Measurements from ENCODE around the gene VPS41.

The VPS41 gene

DNA sequence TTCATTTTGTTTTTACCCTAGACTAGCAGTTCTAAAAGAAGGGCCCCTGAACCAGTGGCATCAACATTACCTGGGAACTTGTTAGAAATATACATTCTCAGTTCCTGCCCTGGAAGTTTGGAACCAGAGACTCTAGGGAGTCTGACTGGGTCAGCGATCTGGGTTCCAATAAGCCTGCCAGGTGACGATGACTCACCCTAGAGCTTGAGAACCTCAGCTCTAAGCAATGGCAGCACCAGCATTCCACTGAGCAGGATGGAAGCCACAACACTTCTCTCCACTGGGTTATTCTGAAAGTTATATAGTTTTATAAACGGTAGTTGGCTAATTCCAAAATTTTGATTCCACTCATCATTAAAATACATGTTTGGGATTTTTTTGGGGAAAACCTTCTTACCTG, 180.8 kb downstream of the VPS41 start:
- DNase-seq (ENCODE audit: low read depth in 2 of 2): no peak

DNA sequence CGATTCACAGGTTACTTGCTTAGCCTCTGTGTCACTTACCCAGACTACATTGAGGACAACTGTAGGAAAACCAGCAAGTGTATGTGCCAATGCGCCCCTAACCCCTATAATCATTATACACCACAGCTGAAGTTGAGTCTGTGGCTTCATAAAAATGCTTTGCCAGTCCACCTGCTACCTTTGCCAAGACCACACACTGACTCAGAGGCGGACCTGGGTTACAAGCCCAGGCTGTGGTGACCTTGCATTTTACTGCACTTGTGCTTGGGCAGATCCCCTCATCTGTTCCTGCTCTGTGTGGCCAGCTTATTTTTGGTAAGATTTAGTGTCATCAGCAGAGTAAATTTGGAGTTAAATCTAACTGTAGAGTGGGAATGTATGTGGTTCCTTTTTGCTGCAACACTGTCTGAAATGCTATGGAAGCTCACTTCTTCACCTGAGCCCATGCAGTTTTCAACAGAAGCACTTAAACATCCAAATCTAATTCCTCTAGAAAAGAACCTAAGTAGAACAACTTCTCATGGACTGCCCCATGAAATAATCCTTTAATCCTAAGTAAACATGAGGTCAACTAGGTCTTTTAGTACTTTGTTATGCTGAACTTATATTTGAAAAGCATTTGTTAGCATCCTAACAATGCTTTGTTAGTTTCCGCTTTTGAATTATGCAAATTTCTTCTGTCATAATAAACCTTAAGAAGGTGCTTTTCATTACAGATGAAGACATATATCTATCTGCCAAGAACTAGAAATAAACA, 181.6 kb downstream of the VPS41 start:
- DNase-seq (ENCODE audit: low read depth in 2 of 2): no peak

DNA sequence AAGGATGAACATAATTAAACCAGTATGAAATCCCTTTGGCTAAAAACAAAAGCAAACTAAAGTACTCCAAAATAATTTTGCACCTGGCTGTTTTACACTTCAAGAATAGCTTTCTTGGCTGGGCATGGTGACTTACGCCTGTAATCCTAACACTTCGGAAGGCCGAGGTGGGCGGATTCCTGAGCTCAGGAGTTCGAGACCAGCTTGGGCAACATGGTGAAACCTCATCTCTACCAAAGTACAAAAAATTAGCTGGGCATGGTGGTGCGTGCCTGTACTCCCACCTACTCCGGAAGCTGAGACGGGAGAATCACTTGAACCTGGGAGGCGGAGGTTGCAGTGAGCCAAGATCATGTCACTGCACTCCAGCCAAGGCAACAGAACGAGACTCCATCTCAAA, 185.7 kb downstream of the VPS41 start:
- no peak for DNase-seq (ENCODE audit: low read depth in 2 of 2)

DNA sequence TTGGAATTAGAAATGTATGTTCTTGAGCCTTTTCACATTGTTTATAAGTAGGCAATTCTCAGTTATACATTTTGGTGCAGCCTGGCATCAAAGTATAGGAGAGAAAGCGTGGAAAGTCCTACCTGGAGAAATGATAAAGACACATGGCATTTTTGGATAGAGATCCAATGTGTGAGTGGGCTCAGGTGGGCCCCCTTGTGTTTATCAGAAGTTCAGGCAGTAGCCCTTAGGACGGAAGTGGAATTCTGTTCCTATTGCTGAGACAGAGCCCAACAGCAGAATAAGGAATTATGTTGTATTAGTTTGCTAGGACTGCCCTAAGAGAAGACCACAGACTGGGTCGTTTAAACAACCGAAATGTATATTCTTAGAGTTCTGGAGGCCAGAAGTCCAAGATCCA, 192.6 kb downstream of the VPS41 start:
- DNase-seq (ENCODE audit: low read depth in 2 of 2): no peak

DNA sequence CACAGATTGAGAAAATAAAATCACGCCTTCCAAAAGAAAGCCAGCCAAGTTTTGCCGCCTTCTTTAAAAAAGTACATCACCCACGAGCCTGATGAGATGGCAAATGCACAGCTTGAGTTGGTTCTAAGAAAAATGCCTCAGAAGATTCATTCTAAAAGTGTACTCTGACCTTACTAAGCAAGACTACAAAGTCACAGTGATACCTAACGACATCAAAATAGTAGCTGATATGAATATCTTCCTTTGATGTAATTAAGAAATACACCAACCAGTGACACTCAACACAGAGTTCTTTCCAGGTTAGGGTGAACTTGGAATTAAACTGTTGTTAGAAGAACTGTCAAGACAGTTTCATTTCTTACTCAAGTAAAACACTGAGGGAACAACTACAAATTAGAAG, 199.9 kb downstream of the VPS41 start:
- DNase-seq (ENCODE audit: low read depth in 2 of 2): no peak

DNA sequence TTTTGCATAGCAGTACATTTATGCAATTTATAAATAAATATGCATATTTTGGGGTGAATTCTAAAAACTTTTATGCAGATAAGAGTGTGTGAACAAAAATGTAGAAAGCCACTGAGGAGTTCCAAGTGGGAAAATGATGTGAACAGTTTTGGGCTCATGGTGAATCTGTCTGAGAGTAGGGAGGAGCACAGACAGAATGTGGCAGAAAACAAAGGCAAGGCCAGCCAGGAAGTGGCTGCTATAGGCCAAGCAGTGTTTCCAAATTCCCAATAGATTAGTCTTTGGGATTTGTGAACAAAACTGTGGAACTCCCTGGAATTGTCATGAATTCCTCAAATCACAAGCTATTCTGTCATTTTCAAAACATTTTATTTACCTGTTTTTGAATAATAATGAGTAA, 204.2 kb downstream of the VPS41 start:
- no peak for DNase-seq (ENCODE audit: low read depth in 2 of 2)

DNA sequence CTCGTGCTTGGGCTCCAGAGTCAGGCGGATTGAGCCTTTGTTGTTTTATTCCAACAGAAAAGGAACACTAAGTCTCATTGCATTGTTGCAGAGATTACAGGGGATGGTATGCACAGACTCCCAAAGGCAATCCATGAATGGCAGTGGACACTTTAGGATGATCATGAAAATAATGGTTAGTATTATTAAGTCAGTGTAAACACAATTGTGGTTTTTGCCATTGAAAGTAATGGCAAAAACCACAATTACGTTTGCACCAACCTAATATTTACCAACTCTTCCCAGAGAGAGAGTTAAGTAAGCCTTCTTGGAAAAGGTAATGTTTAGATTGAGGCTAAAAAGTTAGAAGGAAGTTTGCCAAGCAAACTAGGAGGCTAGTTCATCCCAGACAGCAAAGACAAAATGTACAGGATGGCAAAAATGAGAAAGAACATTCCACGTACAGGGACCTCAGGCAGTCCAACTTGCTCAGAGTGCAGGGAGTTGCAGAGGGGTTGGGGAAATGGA, 204.9 kb downstream of the VPS41 start:
- DNase-seq (ENCODE audit: low read depth in 2 of 2): no peak

DNA sequence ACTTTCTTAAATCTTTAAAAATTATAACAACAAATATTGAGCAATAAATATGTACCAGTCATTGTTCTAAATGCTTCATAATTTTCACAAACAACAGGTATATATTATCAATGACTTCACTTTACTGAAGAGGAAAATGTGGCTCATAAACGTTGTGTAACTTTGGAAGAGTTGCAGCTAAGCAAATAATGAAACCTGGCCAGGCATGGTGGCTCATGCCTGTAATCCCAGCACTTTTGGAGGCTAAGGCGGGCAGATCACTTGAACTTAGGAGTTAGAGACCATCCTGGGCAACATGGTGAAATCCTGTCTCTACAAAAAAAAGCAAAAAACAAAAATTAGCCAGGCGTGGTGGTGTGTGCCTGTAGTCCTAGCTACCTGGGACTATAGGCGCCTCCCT, 205.9 kb downstream of the VPS41 start:
- DNase-seq (ENCODE audit: low read depth in 2 of 2): no peak

DNA sequence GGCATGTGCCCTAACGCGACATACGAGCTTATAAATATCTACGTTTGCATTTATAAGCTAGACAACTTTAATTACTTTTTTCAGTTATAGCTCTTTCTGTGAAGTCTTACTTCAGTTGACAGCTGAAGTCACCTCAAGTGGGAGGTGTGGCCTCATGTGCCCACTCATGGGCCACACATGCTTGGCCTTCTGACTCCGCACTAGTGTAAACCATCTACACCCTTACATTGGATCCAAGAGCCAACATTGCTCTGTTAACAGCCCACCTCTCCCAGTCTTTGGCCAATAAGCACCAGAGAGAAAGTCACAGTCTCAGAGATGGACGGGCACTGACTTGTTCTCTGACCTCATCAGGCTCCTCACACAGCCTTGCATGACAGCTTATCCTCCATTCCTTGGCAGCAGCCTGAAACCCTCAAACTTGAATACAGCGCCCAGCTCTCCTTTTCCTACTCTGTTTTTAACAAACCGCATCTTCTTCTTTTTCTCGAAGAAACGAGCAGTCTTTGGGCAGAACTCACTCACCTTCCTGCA, 206.9 kb downstream of the VPS41 start:
- DNase-seq (ENCODE audit: low read depth in 2 of 2): no peak

DNA sequence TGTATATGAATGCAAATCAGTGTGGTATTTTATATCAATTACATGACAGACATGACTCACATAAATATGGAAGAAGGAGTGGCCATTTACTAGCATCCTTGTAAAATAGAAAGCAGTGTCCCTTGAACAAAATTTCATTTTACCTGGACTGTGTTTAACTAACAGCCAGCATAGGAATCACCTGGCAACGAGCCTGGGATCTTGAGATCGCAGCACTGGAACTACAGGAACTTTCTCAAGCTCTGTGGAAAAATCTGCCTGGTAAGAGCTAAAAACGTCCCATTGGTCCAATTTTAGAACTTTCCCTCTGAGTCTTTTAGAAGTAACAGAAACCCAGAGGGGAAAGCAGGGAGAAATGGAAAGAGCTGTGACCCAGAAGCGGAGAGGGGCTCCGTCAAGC, 208.9 kb downstream of the VPS41 start:
- no peak for DNase-seq (ENCODE audit: low read depth in 2 of 2)

DNA sequence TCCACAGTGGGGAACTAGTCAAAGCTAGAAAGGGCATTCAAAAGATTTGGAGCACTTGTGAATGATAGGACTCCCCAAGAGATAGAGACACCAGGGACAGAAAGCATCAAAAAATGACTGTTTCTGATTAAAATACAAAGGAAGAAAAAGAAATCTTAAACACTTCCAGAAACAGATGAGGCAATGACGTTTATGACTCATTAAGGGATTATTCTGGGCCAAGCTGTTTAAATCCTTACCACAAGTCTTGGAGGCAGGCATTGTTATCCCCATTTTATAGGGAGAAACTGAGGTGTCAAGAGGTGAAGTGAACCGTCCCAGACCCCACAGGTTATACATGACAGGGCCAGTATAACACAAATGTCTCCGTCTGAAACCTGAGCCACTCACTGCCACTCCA, 209.5 kb downstream of the VPS41 start:
- DNase-seq (ENCODE audit: low read depth in 2 of 2): no peak

DNA sequence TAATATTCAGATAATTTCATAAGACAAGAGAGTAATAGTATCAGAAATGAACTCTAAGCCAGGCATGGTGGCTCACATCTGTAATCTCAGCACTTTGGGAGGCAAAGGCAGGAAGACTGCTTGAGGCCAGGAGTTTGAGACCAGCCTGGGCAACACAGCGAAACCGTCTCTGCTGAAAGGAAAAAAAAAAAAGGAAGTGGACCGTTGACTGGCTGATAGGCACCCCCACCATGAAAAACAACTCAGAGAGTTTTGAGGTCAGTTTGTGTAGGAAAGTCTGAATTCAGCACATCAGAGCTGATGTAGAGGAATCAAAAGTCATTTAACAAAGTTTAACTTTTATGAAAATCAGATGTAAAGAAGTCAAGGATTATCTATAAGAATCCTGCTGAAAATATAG, 214.7 kb downstream of the VPS41 start:
- DNase-seq (ENCODE audit: low read depth in 2 of 2): no peak

DNA sequence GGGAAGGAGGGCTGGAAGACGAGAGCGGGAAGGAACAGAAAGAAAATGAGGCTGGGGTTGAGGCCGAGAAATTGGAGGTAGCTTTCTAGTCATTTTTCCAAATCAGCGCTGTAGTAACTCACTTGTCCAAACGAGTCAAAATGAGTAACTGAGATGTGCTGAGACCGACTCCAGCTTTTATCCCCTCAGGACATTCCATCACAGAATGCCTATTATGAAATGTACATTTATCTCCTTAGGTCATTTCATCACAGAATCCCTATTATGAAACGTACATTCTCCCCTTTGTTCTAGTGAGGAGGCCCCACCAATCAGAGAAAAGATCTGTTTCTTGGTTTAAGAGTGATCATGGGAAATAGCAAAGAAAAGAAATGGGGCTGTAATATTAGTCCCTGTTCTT, 222.1 kb downstream of the VPS41 start:
- no peak for DNase-seq (ENCODE audit: low read depth in 2 of 2)

DNA sequence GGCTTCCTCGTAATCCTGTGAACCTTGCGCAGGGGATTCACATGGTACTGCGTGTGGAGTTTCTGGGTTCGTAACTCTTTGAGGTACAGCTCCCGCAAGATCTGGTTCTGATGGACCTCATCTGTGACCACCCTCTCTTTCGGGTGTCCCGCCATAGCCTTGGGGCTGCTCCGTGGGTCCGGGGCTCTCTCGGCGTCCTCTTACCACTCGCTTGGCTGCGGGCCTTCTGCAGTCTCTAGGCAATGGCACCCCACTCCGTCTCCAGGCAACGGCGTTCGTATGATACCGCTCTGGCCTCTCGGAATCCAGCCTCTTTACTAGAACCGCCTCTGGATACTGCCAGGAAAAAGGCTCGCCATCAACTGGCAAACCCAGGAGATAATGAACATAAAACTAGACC, 223.1 kb downstream of the VPS41 start:
- DNase-seq (ENCODE audit: low read depth in 2 of 2): no peak

DNA sequence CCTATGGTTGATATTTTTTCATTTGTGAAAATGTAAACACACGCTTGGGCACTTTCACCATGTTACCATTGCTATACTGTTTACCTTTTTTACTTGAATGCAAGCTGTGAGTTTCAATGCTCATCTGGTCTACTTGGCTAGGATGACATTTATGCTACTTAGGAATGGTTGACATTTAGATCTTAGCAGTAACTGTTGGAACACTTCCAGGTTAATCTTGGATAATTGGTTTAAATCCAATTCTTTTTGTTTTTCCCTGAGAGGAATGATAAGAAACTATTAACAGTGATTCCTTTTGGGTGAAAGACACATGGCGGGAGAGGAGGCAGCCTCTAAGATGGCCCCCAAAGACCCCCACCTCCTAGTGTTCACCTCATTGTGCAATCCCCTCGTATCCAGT, 226.4 kb downstream of the VPS41 start:
- no peak for DNase-seq (ENCODE audit: low read depth in 2 of 2)

DNA sequence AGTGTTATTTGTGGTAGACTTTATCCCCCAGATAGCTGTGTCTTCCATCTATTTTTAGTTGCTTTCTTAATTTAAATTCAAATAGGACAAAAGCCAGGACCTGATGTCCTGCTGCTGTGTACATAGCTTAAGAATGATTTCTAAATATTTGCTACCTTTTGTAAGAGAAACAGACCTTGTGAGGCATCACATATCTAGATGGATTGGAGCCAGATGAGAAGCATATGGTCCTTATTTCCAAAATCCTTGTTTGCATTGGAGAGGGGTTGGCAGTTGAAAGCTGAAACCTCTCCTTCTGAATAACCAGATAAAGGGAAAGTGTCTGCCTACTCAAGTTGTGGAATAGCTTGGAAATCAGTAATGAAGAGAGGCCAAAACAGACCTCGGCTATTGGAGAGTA, 227.1 kb downstream of the VPS41 start:
- no peak for DNase-seq (ENCODE audit: low read depth in 2 of 2)

DNA sequence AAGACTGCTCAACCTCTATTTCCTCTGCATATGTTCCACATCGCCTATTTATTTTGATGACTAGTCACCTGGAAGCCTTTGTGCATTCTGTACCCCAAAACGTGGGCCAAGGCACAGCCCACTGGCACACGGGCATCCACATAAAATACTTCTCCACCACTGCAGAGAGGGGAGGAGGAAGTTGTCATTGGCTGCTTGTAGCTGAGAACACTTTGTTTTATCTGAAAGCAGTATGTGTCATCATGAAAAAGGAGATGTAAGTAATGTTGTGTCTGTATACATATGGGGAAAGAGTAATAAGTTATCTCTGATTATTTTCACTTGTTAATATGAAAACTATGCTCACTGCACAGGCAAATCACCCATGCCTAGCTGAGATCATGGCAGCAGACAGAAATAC, 229.6 kb downstream of the VPS41 start:
- DNase-seq (ENCODE audit: low read depth in 2 of 2): no peak

DNA sequence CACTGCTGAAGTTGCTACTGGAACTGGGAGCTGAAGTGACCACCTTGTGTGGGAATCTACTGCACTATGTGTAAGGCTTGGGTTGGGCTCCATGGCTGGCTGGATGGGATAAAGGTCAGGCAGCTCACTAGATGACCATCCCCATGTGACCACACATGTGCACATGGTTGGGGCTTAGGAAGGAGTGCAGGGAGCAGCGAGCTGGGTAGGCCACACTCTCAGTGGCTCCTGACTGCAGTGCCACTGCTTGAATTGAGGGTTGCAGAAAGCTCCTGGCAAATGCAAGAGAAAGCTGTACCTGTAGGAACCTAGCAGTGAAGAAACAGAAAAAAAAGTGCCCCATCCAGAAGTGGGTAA, 230.3 kb downstream of the VPS41 start:
- DNase-seq (ENCODE audit: low read depth in 2 of 2): no peak

DNA sequence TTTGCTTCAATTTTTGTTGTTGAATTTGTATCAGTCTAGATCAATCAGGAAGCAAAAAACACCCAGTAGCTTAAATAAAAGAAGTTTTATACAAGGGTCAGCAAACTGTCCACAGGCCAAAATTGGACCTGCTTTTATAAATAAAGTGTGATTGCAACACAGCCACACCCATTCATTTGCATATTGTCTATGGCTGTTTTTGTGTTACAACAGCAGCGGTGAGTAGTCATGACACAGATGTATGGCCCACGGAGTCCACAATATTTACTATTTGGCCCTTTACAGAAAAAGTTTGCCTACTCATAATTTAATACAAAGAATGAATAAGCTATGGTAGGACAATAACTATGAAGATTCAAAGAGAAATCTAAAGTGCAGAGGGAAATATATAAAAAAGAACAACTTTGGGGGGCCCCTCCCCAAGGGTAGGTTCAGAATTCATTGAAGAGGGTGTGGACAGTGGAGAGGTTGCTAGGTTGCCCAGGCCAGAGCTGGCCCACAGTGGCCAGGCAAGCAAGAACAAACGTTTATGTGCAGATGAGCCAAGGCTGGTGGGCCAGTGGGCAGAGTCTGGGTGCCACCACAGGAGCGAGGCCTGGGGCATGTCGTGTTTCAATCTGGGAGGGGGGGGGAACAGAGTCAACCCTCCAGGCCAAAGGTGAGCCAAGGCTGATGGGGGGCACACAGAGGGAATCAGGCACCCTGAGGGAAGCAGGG, 230.9 kb downstream of the VPS41 start:
- DNase-seq (ENCODE audit: low read depth in 2 of 2): no peak

DNA sequence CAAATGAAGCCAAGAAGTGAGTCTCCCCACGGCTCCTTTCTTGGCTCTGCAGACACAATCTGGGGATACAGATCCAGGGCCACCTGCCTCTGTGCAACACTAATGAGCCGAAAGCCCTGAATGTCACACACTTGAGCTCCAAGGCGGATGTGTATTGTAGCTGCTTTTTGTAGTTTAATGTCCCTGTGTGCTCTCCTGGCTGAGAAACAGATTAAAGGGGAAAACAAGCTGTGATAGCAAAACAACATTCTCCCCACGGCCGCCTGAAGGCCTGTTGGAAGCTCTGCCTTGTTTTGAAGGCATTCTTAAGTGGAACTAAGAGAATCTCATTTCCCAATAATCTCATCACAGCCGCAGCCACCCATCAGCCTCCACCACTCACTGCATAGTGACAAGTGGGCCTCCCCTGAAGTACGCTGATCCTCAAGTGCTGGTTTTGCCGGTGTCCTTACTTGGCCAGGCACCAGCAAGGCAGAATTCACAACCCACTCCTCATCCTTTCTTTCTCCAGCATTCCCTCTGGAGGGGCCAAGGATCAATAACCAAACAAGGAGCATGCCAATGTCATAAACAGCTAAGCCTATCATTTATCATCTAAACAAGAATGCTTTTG, 233.4 kb downstream of the VPS41 start:
- DNase-seq (ENCODE audit: low read depth in 2 of 2): no peak

DNA sequence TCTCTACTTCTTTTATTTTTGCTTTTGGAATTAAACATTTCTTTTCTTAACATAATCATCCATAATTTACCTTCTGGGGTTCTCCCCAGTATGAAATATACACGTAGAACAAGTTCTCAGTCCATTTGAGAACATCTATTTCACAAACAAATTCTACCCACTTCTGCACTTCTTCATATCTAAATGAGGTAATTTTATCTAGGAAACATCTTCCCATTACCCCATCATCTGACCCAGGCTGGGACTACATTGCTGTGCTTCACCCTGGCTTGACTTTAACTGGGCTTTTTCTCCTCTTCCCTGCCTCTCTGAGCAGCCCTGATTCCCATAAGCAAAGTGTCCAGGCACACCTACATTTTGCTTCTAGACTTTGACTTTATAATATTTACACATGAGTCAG, 234.5 kb downstream of the VPS41 start:
- DNase-seq (ENCODE audit: low read depth in 2 of 2): no peak

DNA sequence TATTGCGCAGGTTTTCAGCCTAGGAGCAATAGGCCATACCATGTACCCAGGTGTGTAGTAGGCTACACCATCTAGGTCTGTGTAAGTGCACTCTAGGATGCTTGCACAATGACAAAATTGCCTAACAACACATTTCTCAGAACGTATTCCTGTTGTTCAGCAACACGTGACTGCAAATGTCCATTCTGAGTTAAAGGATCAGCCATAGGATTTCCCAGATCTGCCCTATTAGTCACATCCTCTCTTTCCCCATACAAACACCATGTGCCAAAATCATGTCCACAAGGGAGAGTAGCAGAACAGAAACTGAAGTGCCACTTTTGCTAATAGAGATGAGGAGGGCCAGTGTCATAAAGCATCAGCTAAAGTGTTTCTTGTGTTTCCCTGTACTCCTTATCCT, 235.2 kb downstream of the VPS41 start:
- DNase-seq (ENCODE audit: low read depth in 2 of 2): no peak
